Erythroblast (primary cell): Measurements from ENCODE around the gene NEIL1.

ENCODE experiments used
- GATA1 ChIP-seq: IDR thresholded peaks from 2 replicates; pipeline ENCODE4 v1.6.1; 2011; ENCODE audit warnings: low read depth, mild to moderate bottlenecking, control low read depth, low read length, moderate library complexity
- POLR2A ChIP-seq: IDR thresholded peaks from 2 replicates; pipeline ENCODE4 v1.6.1; 2011; ENCODE audit warnings: mild to moderate bottlenecking, low read length

DNA sequence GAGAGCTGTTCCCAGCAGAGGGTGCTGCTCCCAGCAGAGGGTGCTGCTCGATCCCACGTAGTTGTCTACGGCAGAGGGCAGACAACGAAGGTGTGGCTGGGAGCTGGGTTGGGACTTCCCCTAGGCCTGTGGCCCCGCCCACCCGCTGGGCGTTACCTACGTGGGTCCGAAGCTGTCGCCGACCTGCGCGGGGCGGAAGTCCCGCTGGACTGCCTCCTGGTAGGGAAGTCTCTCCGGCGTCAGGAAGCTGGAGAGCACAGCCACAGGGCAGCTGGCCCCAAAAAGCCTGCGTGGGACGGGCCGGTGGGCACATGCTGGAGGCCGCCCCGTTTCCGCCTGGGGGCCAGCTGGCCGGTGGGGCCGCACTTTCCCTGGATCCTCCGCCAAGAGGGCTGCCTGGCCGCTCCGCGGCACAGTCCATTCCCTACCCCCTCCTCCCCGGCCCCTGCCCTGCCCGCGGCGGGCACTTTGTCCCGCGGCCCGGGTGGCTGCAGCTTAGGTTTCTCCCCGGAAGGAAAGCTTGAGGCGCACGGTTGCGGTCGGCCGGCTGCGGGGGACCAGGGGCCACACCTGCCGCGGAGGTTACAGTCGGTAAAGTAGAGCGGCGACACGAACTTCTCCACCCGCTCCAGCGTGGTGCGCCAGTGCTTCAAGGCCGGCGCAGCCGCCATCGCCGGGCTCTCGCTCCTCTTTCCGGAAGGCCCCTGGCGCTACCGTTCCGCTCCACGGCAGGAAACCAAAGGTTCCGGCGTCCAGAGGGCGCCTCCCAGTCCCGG is 21.3 kb downstream of the NEIL1 start, which contains the start of gene MAN2C1:
- peak; percentile 94 for TF ChIP-seq POLR2A
- no peak for TF ChIP-seq GATA1
